Liver (tissue), 9 donors: ENCODE measurements around the gene DAPK1. TPM values are rescaled to one million over a fixed set of nuclear protein-coding genes. Genes with fewer than 3 reads are reported as not detected.

ENCODE experiments used
- DNase-seq: peaks from one replicate; pipeline ENCODE4 v3.0.0-alpha.2; 2017; ENCODE audit warnings: low spot score
- H3K27ac ChIP-seq, 2 donors: one replicate each; pipeline ENCODE4 v1.7.0; 2013; ENCODE audit warnings: inconsistent platforms in 2 of 2, low read length in 2 of 2, control low read depth in 1 of 2, low read depth in 1 of 2, mild to moderate bottlenecking in 1 of 2
- H3K27me3 ChIP-seq, 4 donors: one replicate each; pipeline versions ENCODE4 v1.6.1 to v1.7.0; 2013; ENCODE audit warnings: low read length in 3 of 4, inconsistent platforms in 1 of 4, mild to moderate bottlenecking in 1 of 4, moderate library complexity in 1 of 4; ENCODE audit not compliant: control insufficient read depth in 4 of 4, insufficient read depth in 4 of 4
- H3K36me3 ChIP-seq, 4 donors: one replicate each; pipeline versions ENCODE4 v1.6.1 to v1.7.0; 2013; ENCODE audit warnings: low read length in 3 of 4, mild to moderate bottlenecking in 3 of 4, low read depth in 1 of 4, moderate library complexity in 1 of 4; ENCODE audit not compliant: control insufficient read depth in 4 of 4, insufficient read depth in 3 of 4
- H3K4me1 ChIP-seq, 4 donors: one replicate each; pipeline versions ENCODE4 v1.6.1 to v1.7.0; 2013; ENCODE audit warnings: low read length in 3 of 4, mild to moderate bottlenecking in 3 of 4, moderate library complexity in 1 of 4; ENCODE audit not compliant: control insufficient read depth in 4 of 4, insufficient read depth in 4 of 4
- H3K4me3 ChIP-seq, 3 donors: one replicate each; pipeline versions ENCODE4 v1.6.1 to v1.7.0; 2013; ENCODE audit warnings: low read length in 3 of 3, control low read depth in 1 of 3, low read depth in 1 of 3, mild to moderate bottlenecking in 1 of 3
- H3K9ac ChIP-seq, 2 donors: one replicate each; pipeline ENCODE4 v1.7.0; 2013; ENCODE audit warnings: low read length in 2 of 2, mild to moderate bottlenecking in 2 of 2, moderate library complexity in 2 of 2, control low read depth in 1 of 2, low read depth in 1 of 2
- H3K9me3 ChIP-seq, 4 donors: one replicate each; pipeline versions ENCODE4 v1.6.1 to v1.7.0; 2013; ENCODE audit warnings: low read length in 3 of 4; ENCODE audit not compliant: control insufficient read depth in 4 of 4
- CTCF ChIP-seq: fragments of 150-350 bp; IDR thresholded peaks from 2 replicates; pipeline ENCODE4 v1.5.1; 2017; ENCODE audit warnings: improper control_type of control experiment, low read depth, low read length; ENCODE audit not compliant: missing input control
- EGR1 ChIP-seq, 2 donors: IDR thresholded peaks; 2 replicates each; pipeline ENCODE4 v1.6.1; 2016 to 2018; ENCODE audit warnings: antibody characterized with exemption in 2 of 2, low read depth in 2 of 2
- FOXA1 ChIP-seq: IDR thresholded peaks from 2 replicates; pipeline ENCODE4 v1.6.1; 2016; ENCODE audit warnings: antibody characterized with exemption
- FOXA2 ChIP-seq: IDR thresholded peaks from 2 replicates; pipeline ENCODE4 v1.6.1; 2016; ENCODE audit warnings: antibody characterized with exemption
- GABPA ChIP-seq, 2 donors: IDR thresholded peaks in 1 of 2; conservative IDR thresholded peaks in 1 of 2; 2 replicates each; pipeline ENCODE4 v1.6.1; 2016; ENCODE audit warnings: antibody characterized with exemption in 2 of 2, mild to moderate bottlenecking in 1 of 2, moderate library complexity in 1 of 2
- HNF4A ChIP-seq, 2 donors: conservative IDR thresholded peaks; 2 replicates each; pipeline ENCODE4 v1.6.1; 2016; ENCODE audit warnings: antibody characterized with exemption in 2 of 2, mild to moderate bottlenecking in 2 of 2
- HNF4G ChIP-seq: IDR thresholded peaks from 2 replicates; pipeline ENCODE4 v1.6.1; 2016; ENCODE audit warnings: antibody characterized with exemption
- JUND ChIP-seq, 2 donors: IDR thresholded peaks; 2 replicates each; pipeline ENCODE4 v1.6.1; 2016; ENCODE audit warnings: antibody characterized with exemption in 2 of 2
- MAX ChIP-seq: IDR thresholded peaks from 2 replicates; pipeline ENCODE4 v1.6.1; 2016; ENCODE audit warnings: antibody characterized with exemption
- NR2F2 ChIP-seq: IDR thresholded peaks from 2 replicates; pipeline ENCODE4 v1.6.1; 2016; ENCODE audit warnings: antibody characterized with exemption
- RAD21 ChIP-seq, 2 donors: IDR thresholded peaks; 2 replicates each; pipeline ENCODE4 v1.6.1; 2016; ENCODE audit warnings: antibody characterized with exemption in 2 of 2, mild to moderate bottlenecking in 2 of 2
- RXRA ChIP-seq, 2 donors: IDR thresholded peaks; 2 replicates each; pipeline ENCODE4 v1.6.1; 2017 to 2018; ENCODE audit warnings: antibody characterized with exemption in 2 of 2, mild to moderate bottlenecking in 1 of 2
- SP1 ChIP-seq: IDR thresholded peaks from 2 replicates; pipeline ENCODE4 v1.6.1; 2018; ENCODE audit warnings: antibody characterized with exemption, mild to moderate bottlenecking
- TAF1 ChIP-seq: conservative IDR thresholded peaks from 2 replicates; pipeline ENCODE4 v1.6.1; 2016; ENCODE audit warnings: antibody characterized with exemption, mild to moderate bottlenecking
- ZBTB33 ChIP-seq: IDR thresholded peaks from 2 replicates; pipeline ENCODE4 v1.6.1; 2016; ENCODE audit warnings: antibody characterized with exemption
- WGBS: extraction: QIAGEN DNeasy Blood & Tissue Kit; methylation state at CpG from one replicate; pipeline ENCODE4 v1.1.7; 2013; 5-methylcytosine and 5-hydroxymethylcytosine counted together
- polyA plus RNA-seq, 2 donors: library from polyadenylated mRNA; stranded (reverse) in 1 of 2; unstranded in 1 of 2; fragments of 200-250 nt in 1 of 2; fragments of >200 nt in 1 of 2; fragmentation: Nextera tagmentation in 1 of 2; extraction: Ambion mirVana in 1 of 2; gene quantifications; one replicate each; pipeline versions ENCODE4 v1.2.1 to v1.2.3, GENCODE V29; 2013 to 2015
- total RNA-seq, 2 donors: library from RNA; depleted of rRNA; stranded (reverse); fragments of >200 nt; gene quantifications; one replicate each; pipeline ENCODE4 v1.2.3, GENCODE V29; 2014
- TF ChIP-seq, protein P1 (sequence below): IDR thresholded peaks from 2 replicates; pipeline ENCODE4 v1.6.1; 2016; ENCODE audit warnings: antibody characterized with exemption, mild to moderate bottlenecking
- TF ChIP-seq, protein P2 (sequence below): IDR thresholded peaks from 2 replicates; pipeline ENCODE4 v1.6.1; 2016; ENCODE audit warnings: antibody characterized with exemption
- donor health status: healthy.
- donor health status: healthy.
- donor health status: healthy.
- donor health status: healthy.
- donor health status: healthy.

The DAPK1 gene
- total and polyA plus RNA-seq, 4 donors, result 14.0 to 40.8 (median 21.8) TPM

DNA sequence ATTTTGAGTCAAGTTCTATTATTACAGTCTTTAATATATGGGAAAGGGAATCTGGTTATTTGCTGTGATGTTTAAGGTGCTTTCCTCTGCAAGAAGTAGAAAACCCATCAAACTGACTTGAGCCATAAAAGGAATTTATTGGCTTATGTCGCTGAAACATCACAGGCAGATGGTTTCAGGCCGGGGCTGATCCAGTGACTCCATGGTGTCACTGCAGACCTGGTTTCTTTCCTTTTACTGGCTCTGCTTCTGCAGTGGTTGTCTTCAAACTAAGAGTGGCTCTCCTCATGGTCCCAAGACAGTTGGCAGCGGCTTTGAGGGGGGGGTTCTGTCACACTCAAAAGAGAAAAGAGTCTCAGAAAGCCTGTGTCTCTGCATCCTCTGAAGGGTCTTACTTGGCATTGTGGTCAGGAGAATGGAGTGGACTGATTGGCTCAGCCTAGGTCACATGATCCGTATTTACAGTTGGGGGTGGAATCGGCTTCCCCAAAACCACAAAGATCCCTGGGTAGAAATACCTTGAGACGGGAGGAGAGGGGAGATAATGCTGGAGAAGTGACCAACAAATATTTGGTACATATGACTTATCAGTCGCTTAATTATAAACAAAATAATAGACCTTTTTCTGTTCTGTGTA, 106.3 kb downstream of the DAPK1 start:
- TF ChIP-seq, protein P1, sequence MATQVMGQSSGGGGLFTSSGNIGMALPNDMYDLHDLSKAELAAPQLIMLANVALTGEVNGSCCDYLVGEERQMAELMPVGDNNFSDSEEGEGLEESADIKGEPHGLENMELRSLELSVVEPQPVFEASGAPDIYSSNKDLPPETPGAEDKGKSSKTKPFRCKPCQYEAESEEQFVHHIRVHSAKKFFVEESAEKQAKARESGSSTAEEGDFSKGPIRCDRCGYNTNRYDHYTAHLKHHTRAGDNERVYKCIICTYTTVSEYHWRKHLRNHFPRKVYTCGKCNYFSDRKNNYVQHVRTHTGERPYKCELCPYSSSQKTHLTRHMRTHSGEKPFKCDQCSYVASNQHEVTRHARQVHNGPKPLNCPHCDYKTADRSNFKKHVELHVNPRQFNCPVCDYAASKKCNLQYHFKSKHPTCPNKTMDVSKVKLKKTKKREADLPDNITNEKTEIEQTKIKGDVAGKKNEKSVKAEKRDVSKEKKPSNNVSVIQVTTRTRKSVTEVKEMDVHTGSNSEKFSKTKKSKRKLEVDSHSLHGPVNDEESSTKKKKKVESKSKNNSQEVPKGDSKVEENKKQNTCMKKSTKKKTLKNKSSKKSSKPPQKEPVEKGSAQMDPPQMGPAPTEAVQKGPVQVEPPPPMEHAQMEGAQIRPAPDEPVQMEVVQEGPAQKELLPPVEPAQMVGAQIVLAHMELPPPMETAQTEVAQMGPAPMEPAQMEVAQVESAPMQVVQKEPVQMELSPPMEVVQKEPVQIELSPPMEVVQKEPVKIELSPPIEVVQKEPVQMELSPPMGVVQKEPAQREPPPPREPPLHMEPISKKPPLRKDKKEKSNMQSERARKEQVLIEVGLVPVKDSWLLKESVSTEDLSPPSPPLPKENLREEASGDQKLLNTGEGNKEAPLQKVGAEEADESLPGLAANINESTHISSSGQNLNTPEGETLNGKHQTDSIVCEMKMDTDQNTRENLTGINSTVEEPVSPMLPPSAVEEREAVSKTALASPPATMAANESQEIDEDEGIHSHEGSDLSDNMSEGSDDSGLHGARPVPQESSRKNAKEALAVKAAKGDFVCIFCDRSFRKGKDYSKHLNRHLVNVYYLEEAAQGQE, result no peak
- TF ChIP-seq FOXA2 (no peak), TAF1 (no peak), RXRA (IDR thresholded peaks at IDR 0.05) (no peak), HNF4A (conservative IDR thresholded peaks at IDR 0.05) (no peak), JUND (IDR thresholded peaks at IDR 0.05) (no peak), GABPA (IDR thresholded peaks at IDR 0.05 in 1 of 2, conservative IDR thresholded peaks at IDR 0.05 in 1 of 2) (no peak), MAX (no peak), RAD21 (IDR thresholded peaks at IDR 0.05) (no peak), HNF4G (no peak), CTCF (no peak), NR2F2 (no peak), FOXA1 (no peak), EGR1 (IDR thresholded peaks at IDR 0.05; ENCODE audit: low read depth in 2 of 2) (no peak), SP1 (no peak)
- TF ChIP-seq, protein P2, sequence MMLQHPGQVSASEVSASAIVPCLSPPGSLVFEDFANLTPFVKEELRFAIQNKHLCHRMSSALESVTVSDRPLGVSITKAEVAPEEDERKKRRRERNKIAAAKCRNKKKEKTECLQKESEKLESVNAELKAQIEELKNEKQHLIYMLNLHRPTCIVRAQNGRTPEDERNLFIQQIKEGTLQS, result no peak
- Histone ChIP-seq H3K27ac (no peak overlapping the region), H3K4me1 (peaks cover 0 to 22% (median 6%) of the 10 kb centered on the region in 4 donors), H3K27me3 (no peaks in the 10 kb centered on the region), H3K4me3 (no peak overlapping the region), H3K9me3 (no peaks in the 10 kb centered on the region), H3K9ac (no peak overlapping the region), H3K36me3 (peaks cover 3 to 17% (median 12%) of the 10 kb centered on the region in 4 donors)
- WGBS, result 81% methylated on average over 7 of the region's 7 CpGs
- DNase-seq, result no peak

DNA sequence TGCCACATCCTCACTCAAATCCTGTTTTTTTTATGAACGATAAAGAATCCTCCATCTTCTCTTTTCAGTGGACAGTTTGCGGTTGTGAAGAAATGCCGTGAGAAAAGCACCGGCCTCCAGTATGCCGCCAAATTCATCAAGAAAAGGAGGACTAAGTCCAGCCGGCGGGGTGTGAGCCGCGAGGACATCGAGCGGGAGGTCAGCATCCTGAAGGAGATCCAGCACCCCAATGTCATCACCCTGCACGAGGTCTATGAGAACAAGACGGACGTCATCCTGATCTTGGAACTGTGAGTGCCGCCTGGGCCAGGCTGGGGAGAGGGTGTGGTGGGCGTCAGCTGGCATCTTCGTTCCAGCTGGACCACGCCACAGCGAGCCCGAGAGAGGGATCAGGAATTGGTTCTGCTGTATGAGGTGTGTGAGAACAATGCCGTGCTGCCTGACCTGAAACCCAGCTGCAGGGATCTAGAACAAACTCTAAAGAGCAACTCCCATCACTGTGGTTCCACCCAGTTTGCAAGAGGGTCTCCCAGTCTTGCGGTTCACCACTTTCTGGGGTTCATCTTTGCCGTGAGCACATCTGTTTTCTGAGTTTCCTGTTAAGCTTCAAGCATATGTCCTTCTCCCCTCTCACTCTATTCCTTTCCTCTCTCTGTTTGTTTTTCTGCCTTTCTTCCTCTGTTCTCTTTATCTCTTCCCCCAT, 107.4 kb downstream of the DAPK1 start:
- WGBS, result 88% methylated on average over 23 of the region's 23 CpGs
- H3K27ac ChIP-seq, result no peak overlapping the region
- no peak overlapping the region for H3K9ac ChIP-seq
- no peak overlapping the region for H3K4me3 ChIP-seq
- peaks cover 3 to 18% (median 12%) of the 10 kb centered on the region in 4 donors for H3K36me3 ChIP-seq
- H3K27me3 ChIP-seq, result no peaks in the 10 kb centered on the region
- DNase-seq, result no peak
- TF ChIP-seq TAF1, result no peak
- no peak for TF ChIP-seq FOXA2
- TF ChIP-seq ZBTB33, result no peak
- TF ChIP-seq RAD21 (IDR thresholded peaks at IDR 0.05), result no peak
- no peaks in the 10 kb centered on the region for H3K9me3 ChIP-seq
- peaks cover 0 to 25% (median 11%) of the 10 kb centered on the region in 4 donors for H3K4me1 ChIP-seq
